Measurements from ENCODE around the gene PLA2G3. TPM values are rescaled to one million over a fixed set of nuclear protein-coding genes. Genes with fewer than 3 reads are reported as not detected.

PLA2G3 gene
- total and polyA plus RNA-seq, 2 of the 13 experiments (the other 11 are each of a cell fraction or from before 2014, with no cell fraction given), result 0.12 to 0.42 TPM

- TF ChIP-seq GATA4 (IDR thresholded peaks at IDR 0.05; ENCODE audit: borderline replicate concordance, low read depth) (no peak), HMGXB4 (CRISPR knock-in tag; IDR thresholded peaks at IDR 0.05; ENCODE audit: borderline replicate concordance in 1 of 2, low read depth in 1 of 2) (no peak), GLMP (CRISPR knock-in tag; IDR thresholded peaks at IDR 0.05; ENCODE audit: borderline replicate concordance) (no peak), SP5 (CRISPR knock-in tag; IDR thresholded peaks at IDR 0.05; ENCODE audit: borderline replicate concordance, low read depth) (0 out of 2 replicates have a peak, but pooled peaks have one; percentile 19), ZNF121 (CRISPR knock-in tag; IDR thresholded peaks at IDR 0.05) (no peak), MED8 (CRISPR knock-in tag; IDR thresholded peaks at IDR 0.05; ENCODE audit: insufficient replicate concordance) (no peak), ZMAT5 (CRISPR knock-in tag; IDR thresholded peaks at IDR 0.05; ENCODE audit: borderline replicate concordance, low read depth) (no peak), DPF2 (CRISPR knock-in tag; IDR thresholded peaks at IDR 0.05; ENCODE audit: borderline replicate concordance, low read depth) (peak; percentile 70; the same call in 1 of the 2 replicates), FOXA1 (IDR thresholded peaks at IDR 0.05) (0 out of 2 replicates have a peak, but pooled peaks have one; percentile 10), FOXA1 (CRISPR knock-in tag; IDR thresholded peaks at IDR 0.05) (peak; percentile 82), U2AF2 (IDR thresholded peaks at IDR 0.05; ENCODE audit: low read depth, low read length) (no peak), NFAT5 (CRISPR knock-in tag; IDR thresholded peaks at IDR 0.05) (no peak), RXRB (CRISPR knock-in tag; IDR thresholded peaks at IDR 0.05; ENCODE audit: borderline replicate concordance) (peak; percentile 37; the same call in 1 of the 2 replicates)
- TF ChIP-seq, protein P1, sequence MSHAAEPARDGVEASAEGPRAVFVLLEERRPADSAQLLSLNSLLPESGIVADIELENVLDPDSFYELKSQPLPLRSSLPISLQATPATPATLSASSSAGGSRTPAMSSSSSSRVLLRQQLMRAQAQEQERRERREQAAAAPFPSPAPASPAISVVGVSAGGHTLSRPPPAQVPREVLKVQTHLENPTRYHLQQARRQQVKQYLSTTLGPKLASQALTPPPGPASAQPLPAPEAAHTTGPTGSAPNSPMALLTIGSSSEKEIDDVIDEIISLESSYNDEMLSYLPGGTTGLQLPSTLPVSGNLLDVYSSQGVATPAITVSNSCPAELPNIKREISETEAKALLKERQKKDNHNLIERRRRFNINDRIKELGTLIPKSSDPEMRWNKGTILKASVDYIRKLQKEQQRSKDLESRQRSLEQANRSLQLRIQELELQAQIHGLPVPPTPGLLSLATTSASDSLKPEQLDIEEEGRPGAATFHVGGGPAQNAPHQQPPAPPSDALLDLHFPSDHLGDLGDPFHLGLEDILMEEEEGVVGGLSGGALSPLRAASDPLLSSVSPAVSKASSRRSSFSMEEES (CRISPR knock-in tag; IDR thresholded peaks at IDR 0.05), result no peak
- TF ChIP-seq, protein P2, sequence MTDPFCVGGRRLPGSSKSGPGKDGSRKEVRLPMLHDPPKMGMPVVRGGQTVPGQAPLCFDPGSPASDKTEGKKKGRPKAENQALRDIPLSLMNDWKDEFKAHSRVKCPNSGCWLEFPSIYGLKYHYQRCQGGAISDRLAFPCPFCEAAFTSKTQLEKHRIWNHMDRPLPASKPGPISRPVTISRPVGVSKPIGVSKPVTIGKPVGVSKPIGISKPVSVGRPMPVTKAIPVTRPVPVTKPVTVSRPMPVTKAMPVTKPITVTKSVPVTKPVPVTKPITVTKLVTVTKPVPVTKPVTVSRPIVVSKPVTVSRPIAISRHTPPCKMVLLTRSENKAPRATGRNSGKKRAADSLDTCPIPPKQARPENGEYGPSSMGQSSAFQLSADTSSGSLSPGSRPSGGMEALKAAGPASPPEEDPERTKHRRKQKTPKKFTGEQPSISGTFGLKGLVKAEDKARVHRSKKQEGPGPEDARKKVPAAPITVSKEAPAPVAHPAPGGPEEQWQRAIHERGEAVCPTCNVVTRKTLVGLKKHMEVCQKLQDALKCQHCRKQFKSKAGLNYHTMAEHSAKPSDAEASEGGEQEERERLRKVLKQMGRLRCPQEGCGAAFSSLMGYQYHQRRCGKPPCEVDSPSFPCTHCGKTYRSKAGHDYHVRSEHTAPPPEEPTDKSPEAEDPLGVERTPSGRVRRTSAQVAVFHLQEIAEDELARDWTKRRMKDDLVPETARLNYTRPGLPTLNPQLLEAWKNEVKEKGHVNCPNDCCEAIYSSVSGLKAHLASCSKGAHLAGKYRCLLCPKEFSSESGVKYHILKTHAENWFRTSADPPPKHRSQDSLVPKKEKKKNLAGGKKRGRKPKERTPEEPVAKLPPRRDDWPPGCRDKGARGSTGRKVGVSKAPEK (CRISPR knock-in tag; IDR thresholded peaks at IDR 0.05; ENCODE audit: borderline replicate concordance), result no peak
Observed at GRCh38 chr22:31102441-31103081, 37.7 kb downstream of the PLA2G3 start (continued).
